ENCODE data around the gene DDX23.
"Not testable (repeated sequence)": the region's sequence is repeated elsewhere in the genome, so short reads cannot be mapped to it uniquely, and the experiment has no call there.

Gene DDX23

DNA sequence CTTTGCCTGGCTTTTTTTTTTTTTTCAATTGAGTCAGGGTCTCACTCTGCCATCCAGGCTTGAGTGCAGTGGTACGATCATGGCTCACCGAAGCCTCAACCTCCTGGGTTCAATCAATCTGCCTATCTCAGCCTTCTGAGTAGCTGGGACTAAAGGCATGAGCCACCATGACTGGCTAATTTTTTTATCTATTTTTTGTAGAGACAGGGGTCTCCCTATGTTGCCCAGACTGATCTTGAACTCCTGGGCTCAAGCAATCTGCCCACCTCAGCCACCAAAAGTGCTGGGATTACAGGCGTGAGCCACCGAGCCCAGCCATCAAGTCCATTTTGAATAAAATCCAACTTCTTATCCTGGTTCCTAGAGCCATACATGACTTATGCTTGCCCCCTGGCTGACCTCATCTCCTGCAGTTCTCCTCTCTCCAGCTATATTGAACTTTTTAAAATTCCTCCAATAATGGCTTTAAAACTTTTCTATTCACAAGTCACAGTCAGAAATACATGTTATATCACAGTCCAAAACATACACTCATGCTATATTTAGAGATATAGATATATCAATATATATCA lies 24.1 kb upstream of the DDX23 start:
- Histone ChIP-seq H3K9me2 (ENCODE audit: low read depth, low read length) (no peaks in the 10 kb centered on the region), H3K9me3 (ENCODE audit: low read length) (no peaks in the 10 kb centered on the region), H4K20me1 (ENCODE audit: insufficient read depth, low read length) (no peaks in the 10 kb centered on the region), H2AFZ (ENCODE audit: low read length) (no peak overlapping the region), H3K36me3 (ENCODE audit: insufficient read depth, low read length) (no peaks in the 10 kb centered on the region), H3K27ac (ENCODE audit: low read depth, low read length, poor library complexity, severe bottlenecking) (no peak overlapping the region), H3K4me2 (ENCODE audit: low read length) (no peak overlapping the region), H3K4me1 (ENCODE audit: insufficient read depth, low read length, severe bottlenecking) (no peaks in the 10 kb centered on the region), H3K79me2 (ENCODE audit: insufficient read depth, low read length) (no peaks in the 10 kb centered on the region), H3K4me3 (ENCODE audit: low read depth, low read length, poor library complexity, severe bottlenecking) (no peak overlapping the region), H3K9ac (ENCODE audit: low read length) (no peak overlapping the region), H3K27me3 (ENCODE audit: insufficient read depth, low read length) (no peaks in the 10 kb centered on the region), H3F3A (ENCODE audit: insufficient read depth, low read length) (no peaks in the 10 kb centered on the region)
- TF ChIP-seq, protein P1, sequence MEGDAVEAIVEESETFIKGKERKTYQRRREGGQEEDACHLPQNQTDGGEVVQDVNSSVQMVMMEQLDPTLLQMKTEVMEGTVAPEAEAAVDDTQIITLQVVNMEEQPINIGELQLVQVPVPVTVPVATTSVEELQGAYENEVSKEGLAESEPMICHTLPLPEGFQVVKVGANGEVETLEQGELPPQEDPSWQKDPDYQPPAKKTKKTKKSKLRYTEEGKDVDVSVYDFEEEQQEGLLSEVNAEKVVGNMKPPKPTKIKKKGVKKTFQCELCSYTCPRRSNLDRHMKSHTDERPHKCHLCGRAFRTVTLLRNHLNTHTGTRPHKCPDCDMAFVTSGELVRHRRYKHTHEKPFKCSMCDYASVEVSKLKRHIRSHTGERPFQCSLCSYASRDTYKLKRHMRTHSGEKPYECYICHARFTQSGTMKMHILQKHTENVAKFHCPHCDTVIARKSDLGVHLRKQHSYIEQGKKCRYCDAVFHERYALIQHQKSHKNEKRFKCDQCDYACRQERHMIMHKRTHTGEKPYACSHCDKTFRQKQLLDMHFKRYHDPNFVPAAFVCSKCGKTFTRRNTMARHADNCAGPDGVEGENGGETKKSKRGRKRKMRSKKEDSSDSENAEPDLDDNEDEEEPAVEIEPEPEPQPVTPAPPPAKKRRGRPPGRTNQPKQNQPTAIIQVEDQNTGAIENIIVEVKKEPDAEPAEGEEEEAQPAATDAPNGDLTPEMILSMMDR (IDR thresholded peaks at IDR 0.05; ENCODE audit: low read length): no peak
- no peak for TF ChIP-seq EZH2 (IDR thresholded peaks at IDR 0.05; ENCODE audit: borderline replicate concordance, low read length)

DNA sequence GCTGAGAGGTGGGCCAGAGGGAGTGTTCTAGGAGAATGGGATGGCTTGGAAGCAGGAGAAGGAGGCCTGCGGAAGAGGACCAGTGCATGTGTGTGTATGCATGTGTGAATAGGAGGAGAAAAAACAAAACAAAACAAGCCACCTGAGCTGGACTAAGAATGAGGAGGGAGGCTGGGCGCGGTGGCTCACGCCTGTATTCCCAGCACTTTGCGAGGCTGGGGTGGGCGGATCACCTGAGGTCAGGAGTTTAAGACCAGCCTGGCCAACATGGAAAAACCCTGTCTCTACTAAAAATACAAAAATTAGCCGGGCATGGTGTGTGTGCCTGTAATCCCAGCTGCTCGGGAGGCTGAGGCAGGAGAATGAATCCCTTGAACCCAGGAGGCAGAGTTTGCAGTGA lies 21.6 kb upstream of the DDX23 start:
- H3K4me3 ChIP-seq (ENCODE audit: low read depth, low read length, poor library complexity, severe bottlenecking); H3K9me2 ChIP-seq (ENCODE audit: low read depth, low read length); H2AFZ ChIP-seq (ENCODE audit: low read length); H3F3A ChIP-seq (ENCODE audit: insufficient read depth, low read length); H4K20me1 ChIP-seq (ENCODE audit: insufficient read depth, low read length); H3K9ac ChIP-seq (ENCODE audit: low read length); H3K9me3 ChIP-seq (ENCODE audit: low read length); H3K27ac ChIP-seq (ENCODE audit: low read depth, low read length, poor library complexity, severe bottlenecking); H3K27me3 ChIP-seq (ENCODE audit: insufficient read depth, low read length); H3K36me3 ChIP-seq (ENCODE audit: insufficient read depth, low read length); H3K79me2 ChIP-seq (ENCODE audit: insufficient read depth, low read length); H3K4me2 ChIP-seq (ENCODE audit: low read length); H3K4me1 ChIP-seq (ENCODE audit: insufficient read depth, low read length, severe bottlenecking): not testable (repeated sequence)

DNA sequence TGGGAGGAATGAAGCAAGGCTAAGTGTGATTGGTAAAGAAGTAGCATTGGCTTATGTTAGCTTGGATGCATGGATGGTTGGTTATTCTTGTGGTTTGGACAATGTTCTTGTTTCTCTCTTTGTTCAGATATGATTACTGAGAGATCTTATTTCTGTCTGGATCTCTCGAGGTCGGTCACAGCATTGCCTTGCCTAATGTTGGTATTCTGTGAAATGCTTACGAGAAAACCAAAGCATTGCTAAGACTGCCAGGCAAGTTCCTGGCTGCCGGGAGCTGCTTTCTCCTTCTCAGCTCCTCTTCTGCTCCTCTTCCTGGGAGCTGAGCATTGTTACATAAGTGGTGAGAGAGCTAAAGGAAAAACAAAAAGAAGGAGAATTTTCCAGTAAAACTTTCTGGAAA lies 21.1 kb upstream of the DDX23 start:
- H3K27ac ChIP-seq (ENCODE audit: low read depth, low read length, poor library complexity, severe bottlenecking): no peak overlapping the region
- H3F3A ChIP-seq (ENCODE audit: insufficient read depth, low read length): no peaks in the 10 kb centered on the region
- no peak overlapping the region for H3K4me2 ChIP-seq (ENCODE audit: low read length)
- H3K4me1 ChIP-seq (ENCODE audit: insufficient read depth, low read length, severe bottlenecking): no peaks in the 10 kb centered on the region
- H3K9ac ChIP-seq (ENCODE audit: low read length): no peak overlapping the region
- H3K27me3 ChIP-seq (ENCODE audit: insufficient read depth, low read length): no peaks in the 10 kb centered on the region
- H3K4me3 ChIP-seq (ENCODE audit: low read depth, low read length, poor library complexity, severe bottlenecking): no peak overlapping the region
- H2AFZ ChIP-seq (ENCODE audit: low read length): no peak overlapping the region
- TF ChIP-seq, protein P1 (IDR thresholded peaks at IDR 0.05; ENCODE audit: low read length): no peak
- no peak for TF ChIP-seq EZH2 (IDR thresholded peaks at IDR 0.05; ENCODE audit: borderline replicate concordance, low read length)
- no peaks in the 10 kb centered on the region for H3K36me3 ChIP-seq (ENCODE audit: insufficient read depth, low read length)
- H3K79me2 ChIP-seq (ENCODE audit: insufficient read depth, low read length): no peaks in the 10 kb centered on the region
- no peaks in the 10 kb centered on the region for H3K9me2 ChIP-seq (ENCODE audit: low read depth, low read length)
- H4K20me1 ChIP-seq (ENCODE audit: insufficient read depth, low read length): no peaks in the 10 kb centered on the region
- no peaks in the 10 kb centered on the region for H3K9me3 ChIP-seq (ENCODE audit: low read length)

DNA sequence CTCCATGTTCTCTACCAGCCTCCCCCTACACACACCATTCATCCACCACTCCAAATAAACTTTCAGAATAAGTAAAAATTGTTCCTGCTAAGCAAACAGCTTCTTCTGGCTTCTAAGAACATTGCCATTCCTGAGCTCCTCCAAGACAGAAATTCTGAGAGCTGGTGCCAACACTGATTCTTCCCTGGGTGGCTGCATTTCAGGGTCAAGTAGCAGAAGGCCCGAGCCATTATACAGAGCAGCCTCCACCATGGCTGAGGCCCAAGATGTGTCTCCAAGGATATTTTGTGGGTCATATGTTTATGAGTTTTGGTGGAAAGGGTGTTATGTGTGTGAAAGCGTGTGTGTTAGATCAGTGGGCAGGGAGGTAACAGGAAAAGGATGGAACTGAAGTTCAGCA lies 17.2 kb upstream of the DDX23 start:
- Histone ChIP-seq H3K27ac (ENCODE audit: low read depth, low read length, poor library complexity, severe bottlenecking) (no peak overlapping the region), H3K9me3 (ENCODE audit: low read length) (no peaks in the 10 kb centered on the region), H4K20me1 (ENCODE audit: insufficient read depth, low read length) (no peaks in the 10 kb centered on the region), H3K79me2 (ENCODE audit: insufficient read depth, low read length) (no peaks in the 10 kb centered on the region), H3K4me3 (ENCODE audit: low read depth, low read length, poor library complexity, severe bottlenecking) (no peak overlapping the region), H3K36me3 (ENCODE audit: insufficient read depth, low read length) (no peaks in the 10 kb centered on the region), H3K4me1 (ENCODE audit: insufficient read depth, low read length, severe bottlenecking) (peaks cover 22% of the 10 kb centered on the region), H2AFZ (ENCODE audit: low read length) (no peak overlapping the region), H3K9me2 (ENCODE audit: low read depth, low read length) (no peaks in the 10 kb centered on the region), H3K27me3 (ENCODE audit: insufficient read depth, low read length) (no peaks in the 10 kb centered on the region), H3K9ac (ENCODE audit: low read length) (no peak overlapping the region), H3F3A (ENCODE audit: insufficient read depth, low read length) (no peaks in the 10 kb centered on the region), H3K4me2 (ENCODE audit: low read length) (no peak overlapping the region)
- TF ChIP-seq, protein P1 (IDR thresholded peaks at IDR 0.05; ENCODE audit: low read length): no peak
- no peak for TF ChIP-seq EZH2 (IDR thresholded peaks at IDR 0.05; ENCODE audit: borderline replicate concordance, low read length)

Measured in OCI-LY1 (cell line).